ENCODE results near the gene TMEM178B. TPM values are rescaled to one million over a fixed set of nuclear protein-coding genes. Genes with fewer than 3 reads are reported as not detected.

The TMEM178B gene
- total and polyA plus RNA-seq, 10 of the 15 experiments (the other 5 are each of a cell fraction or from before 2014, with no cell fraction given): 0.01 to 1.1 (median 0.04) TPM; not detected in 2

- Histone ChIP-seq H3K4me2 (ENCODE audit: control insufficient read depth, insufficient read depth) (no peak overlapping the region), H3K79me2 (ENCODE audit: control insufficient read depth, insufficient read depth, low read length) (no peaks in the 10 kb centered on the region), H4K20me1 (ENCODE audit: control insufficient read depth, insufficient read depth) (no peaks in the 10 kb centered on the region), H3K27ac (ENCODE audit: control insufficient read depth, insufficient read depth) (no peak overlapping the region), H2AFZ (ENCODE audit: control insufficient read depth, low read depth, low read length) (no peak overlapping the region), H3K4me1 (ENCODE audit: control insufficient read depth, insufficient read depth, low read length) (no peaks in the 10 kb centered on the region), H3K9ac (ENCODE audit: control insufficient read depth, insufficient read depth, low read length) (no peak overlapping the region), H3K27me3 (replicated peaks in 1 of 2; ENCODE audit: control insufficient read depth in 2 of 2, insufficient read depth in 2 of 2, low read length in 1 of 2) (no peaks in the 10 kb centered on the region), H3K4me3 (no peak overlapping the region), H3K36me3 (ENCODE audit: control insufficient read depth in 2 of 2, insufficient read depth in 2 of 2, low read length in 1 of 2) (no peaks in the 10 kb centered on the region), H3K9me3 (replicated peaks; ENCODE audit: control insufficient read depth, insufficient read depth, low read length) (no peaks in the 10 kb centered on the region)
- WGBS (ENCODE audit: insufficient coverage, insufficient replicate concordance, low lambda C conversion rate, missing lambda C conversion rate): 0% methylated on average over 3 of the region's 3 CpGs
- no peak for TF ChIP-seq SIN3A (IDR thresholded peaks at IDR 0.05; ENCODE audit: low read depth, low read length)
- TF ChIP-seq HDAC6 (IDR thresholded peaks at IDR 0.05; ENCODE audit: unreplicated experiment): no peak
- no peak for TF ChIP-seq RELA (IDR thresholded peaks at IDR 0.05; ENCODE audit: borderline replicate concordance, partially characterized antibody)
- ChIA-PET POLR2A (interaction anchor here (0.6 kb wide), 1 partner anchor 368 kb away, joined by 3 read pairs; no protein-coding TSS in a partner anchor), SMC1A (ENCODE audit: uncharacterized antibody, unreplicated experiment) (interaction anchor here (1.2 kb wide), 1 partner anchor 61 kb away, joined by 3 read pairs; no protein-coding TSS in a partner anchor), RAD21 (ENCODE audit: unreplicated experiment) (no interaction called here), CTCF (no interaction called here)
- ATAC-seq (no peak), FAIRE-seq (no peak), DNase-seq (ENCODE audit: low read depth, low spot score) (no peak)
- in situ Hi-C loops (cut with MboI): no loop called here
- no TSS peak for BruUV-seq (replicated peaks)
- intact Hi-C loops (cut with micrococcal nuclease; ENCODE audit: unreplicated experiment): no loop called here
Measured at GRCh38 chr7:141153231-141153630, 79.4 kb downstream of the TMEM178B start.

DNA sequence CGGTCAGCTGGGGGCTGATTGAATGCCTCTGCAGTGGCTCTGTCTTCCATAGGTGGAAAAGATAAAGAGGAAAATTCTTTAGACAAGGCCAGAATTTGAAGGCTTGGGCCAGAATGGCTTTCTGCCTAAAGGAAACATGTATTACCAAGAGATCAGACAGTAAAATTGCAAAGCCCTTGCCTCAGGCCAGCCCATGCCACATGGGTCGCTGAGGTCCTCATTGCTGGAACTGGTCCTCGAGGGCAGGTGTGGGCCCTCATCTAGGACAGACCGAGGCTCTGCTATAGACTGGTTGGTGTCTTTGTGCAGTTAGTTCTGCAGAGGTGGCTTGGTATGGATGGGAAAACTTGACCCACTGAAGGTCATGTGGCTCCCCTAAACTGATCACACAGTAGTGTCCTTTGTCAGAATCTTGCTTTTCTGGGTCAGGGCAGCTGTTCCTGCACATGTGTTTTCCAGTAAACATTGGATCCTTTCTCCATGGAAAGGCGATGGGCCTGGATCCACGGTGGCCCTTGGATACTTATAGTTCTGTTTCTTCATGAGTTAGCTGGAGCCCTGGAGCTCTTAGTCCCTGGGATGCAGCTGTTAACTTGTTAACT is 80.4 kb downstream of the TMEM178B start:
- TF ChIP-seq IKZF2 (IDR thresholded peaks at IDR 0.05): no peak
- no peak for TF ChIP-seq PML (IDR thresholded peaks at IDR 0.05; ENCODE audit: low read length)
- no peak for TF ChIP-seq LARP7 (IDR thresholded peaks at IDR 0.05)
- no peak for TF ChIP-seq FOS (IDR thresholded peaks at IDR 0.05; ENCODE audit: borderline replicate concordance, extremely low read depth, insufficient read length)
- TF ChIP-seq MTA2 (IDR thresholded peaks at IDR 0.05; ENCODE audit: low read depth): no peak
- POLR2A ChIA-PET: no interaction called here
- H3K36me3 ChIP-seq (ENCODE audit: control insufficient read depth in 2 of 2, insufficient read depth in 2 of 2, low read length in 1 of 2): no peaks in the 10 kb centered on the region
- intact Hi-C loops (cut with micrococcal nuclease; ENCODE audit: unreplicated experiment): no loop called here
- no peaks in the 10 kb centered on the region for H3K79me2 ChIP-seq (ENCODE audit: control insufficient read depth, insufficient read depth, low read length)
- in situ Hi-C loops (cut with MboI): no loop called here
- no peak overlapping the region for H3K9ac ChIP-seq (ENCODE audit: control insufficient read depth, insufficient read depth, low read length)
- 29% methylated on average over 6 of the region's 6 CpGs for WGBS (ENCODE audit: insufficient coverage, insufficient replicate concordance, low lambda C conversion rate, missing lambda C conversion rate)
- BruUV-seq (replicated peaks): no TSS peak
- no peak overlapping the region for H2AFZ ChIP-seq (ENCODE audit: control insufficient read depth, low read depth, low read length)
- SMC1A ChIA-PET (ENCODE audit: uncharacterized antibody, unreplicated experiment): interaction anchor here (1.4 kb wide), 1 partner anchor 10 kb away, joined by 4 read pairs; no protein-coding TSS in a partner anchor
- H3K27me3 ChIP-seq (replicated peaks in 1 of 2; ENCODE audit: control insufficient read depth in 2 of 2, insufficient read depth in 2 of 2, low read length in 1 of 2): no peaks in the 10 kb centered on the region
- H3K4me1 ChIP-seq (ENCODE audit: control insufficient read depth, insufficient read depth, low read length): no peaks in the 10 kb centered on the region
- no peak for DNase-seq (ENCODE audit: low read depth, low spot score)
- H3K4me2 ChIP-seq (ENCODE audit: control insufficient read depth, insufficient read depth): no peak overlapping the region
- no peaks in the 10 kb centered on the region for H4K20me1 ChIP-seq (ENCODE audit: control insufficient read depth, insufficient read depth)
- RAD21 ChIA-PET (ENCODE audit: unreplicated experiment): interaction anchor here (0.6 to 0.9 kb wide), 2 partner anchors 10 to 145 kb away, joined by 3 read pairs; no protein-coding TSS in a partner anchor
- CTCF ChIA-PET: no interaction called here
- no peak for ATAC-seq
- FAIRE-seq: no peak
- H3K27ac ChIP-seq (ENCODE audit: control insufficient read depth, insufficient read depth): no peak overlapping the region
- no peaks in the 10 kb centered on the region for H3K9me3 ChIP-seq (replicated peaks; ENCODE audit: control insufficient read depth, insufficient read depth, low read length)
- H3K4me3 ChIP-seq: no peak overlapping the region

Data from GM12878 (cell line).